Activated CD4-positive, alpha-beta memory T cell treated with anti-CD3 and anti-CD28 coated beads for 36 hours (primary cell): ENCODE results near the gene ZNF385D. TPM values are rescaled to one million over a fixed set of nuclear protein-coding genes. Genes with fewer than 3 reads are reported as not detected.
"Not testable (repeated sequence)": the region's sequence is repeated elsewhere in the genome, so short reads cannot be mapped to it uniquely, and the experiment has no call there.

Source experiments
- CTCF ChIA-PET: fragments of 350-600 bp; sonication (Branson Sonifier 250); formaldehyde crosslinking; loops from one replicate; lab custom pipeline; 2021; ENCODE audit warnings: antibody characterized with exemption, inconsistent platforms; lab: Charles Lee
- POLR2A ChIA-PET: fragments of 350-600 bp; sonication (Branson Sonifier 250); formaldehyde crosslinking; loops from one replicate; lab custom pipeline; 2021; ENCODE audit warnings: antibody characterized with exemption; lab: Charles Lee
- DNase-seq: peaks from one replicate; pipeline ENCODE4 v3.0.0-alpha.2; 2020
- H3K27ac Mint-ChIP-seq: one replicate; pipeline ENCODE4 v1.8.0; 2021; ENCODE audit warnings: mixed read lengths
- H3K27me3 Mint-ChIP-seq: one replicate; pipeline ENCODE4 v1.8.0; 2021; ENCODE audit warnings: mixed read lengths
- H3K36me3 Mint-ChIP-seq: one replicate; pipeline ENCODE4 v1.8.0; 2021; ENCODE audit warnings: mixed read lengths
- H3K4me1 Mint-ChIP-seq: one replicate; pipeline ENCODE4 v1.8.0; 2021; ENCODE audit warnings: low read depth, mixed read lengths
- H3K4me3 Mint-ChIP-seq: one replicate; pipeline ENCODE4 v1.8.0; 2021; ENCODE audit warnings: mild to moderate bottlenecking, mixed read lengths
- H3K9me3 Mint-ChIP-seq: one replicate; pipeline ENCODE4 v1.8.0; 2021; ENCODE audit warnings: mixed read lengths
- intact Hi-C: fragments of 100-400 bp; cut with micrococcal nuclease; formaldehyde crosslinking; loops from one replicate; pipeline ENCODE4 v1.15.1; 2023
- total RNA-seq, 2 experiments: library from RNA; stranded (reverse); gene quantifications; one replicate each; pipeline ENCODE4 v1.2.3, GENCODE V29; 2021

ZNF385D gene
- total RNA-seq, 2 experiments from 2014 or later, result not detected

DNA sequence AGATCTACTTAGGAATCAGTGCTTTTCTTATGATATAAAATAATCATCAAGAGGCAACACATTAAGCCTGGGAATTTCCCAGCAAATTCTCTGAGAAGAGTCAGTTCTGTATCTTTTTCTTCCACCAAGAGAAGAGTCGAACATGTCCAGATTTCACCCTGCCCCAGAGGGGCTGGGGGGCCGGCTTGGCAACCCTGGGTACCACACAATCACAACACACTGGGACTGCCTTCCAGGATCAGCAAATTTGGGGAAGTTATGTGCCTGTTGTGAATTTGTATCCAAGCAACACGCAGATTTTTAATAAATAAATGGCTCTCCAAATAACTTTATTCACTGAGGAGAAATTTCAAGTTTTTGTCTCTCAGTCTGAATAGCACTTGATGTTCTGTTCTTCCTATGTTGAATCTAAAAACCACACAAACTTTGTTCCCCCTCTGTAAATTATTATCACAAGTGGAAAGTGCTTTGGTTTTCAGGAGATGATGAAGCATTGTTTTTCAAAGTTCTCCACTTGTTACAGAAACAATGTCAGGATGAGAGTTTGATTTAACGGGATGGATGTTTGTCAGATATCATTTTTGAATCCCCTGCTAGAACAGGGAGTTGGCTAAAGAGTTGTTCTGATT, 357.2 kb downstream of the ZNF385D start:
- H3K4me3 Mint-ChIP-seq, result no peak overlapping the region
- DNase-seq, result no peak
- peaks cover 5% of the 10 kb centered on the region for H3K9me3 Mint-ChIP-seq
- H3K4me1 Mint-ChIP-seq, result no peaks in the 10 kb centered on the region
- POLR2A ChIA-PET, result no interaction called here
- CTCF ChIA-PET, result no interaction called here
- no peaks in the 10 kb centered on the region for H3K27me3 Mint-ChIP-seq
- no peaks in the 10 kb centered on the region for H3K36me3 Mint-ChIP-seq
- H3K27ac Mint-ChIP-seq, result no peak overlapping the region
- intact Hi-C loops, result no loop called here

DNA sequence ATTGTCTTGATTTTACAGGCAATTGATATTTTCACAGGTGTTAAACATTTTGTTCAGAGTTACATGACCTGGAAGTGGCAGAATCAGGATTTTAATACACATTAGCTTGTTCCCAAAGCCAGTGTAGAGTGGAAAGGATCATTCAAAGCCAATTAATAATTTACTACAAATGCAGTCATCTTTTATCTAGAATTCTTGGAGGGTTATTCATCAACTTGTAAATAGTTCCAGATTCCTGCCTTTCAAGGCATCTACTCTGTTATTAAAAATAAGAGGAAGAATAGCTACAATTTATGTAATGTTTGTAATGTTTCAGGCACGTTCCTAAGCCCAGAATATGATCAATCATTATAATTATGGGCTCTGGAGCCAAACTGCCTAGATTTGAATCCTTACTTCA, 358.5 kb downstream of the ZNF385D start:
- no peaks in the 10 kb centered on the region for H3K27me3 Mint-ChIP-seq
- POLR2A ChIA-PET, result no interaction called here
- no peaks in the 10 kb centered on the region for H3K4me1 Mint-ChIP-seq

DNA sequence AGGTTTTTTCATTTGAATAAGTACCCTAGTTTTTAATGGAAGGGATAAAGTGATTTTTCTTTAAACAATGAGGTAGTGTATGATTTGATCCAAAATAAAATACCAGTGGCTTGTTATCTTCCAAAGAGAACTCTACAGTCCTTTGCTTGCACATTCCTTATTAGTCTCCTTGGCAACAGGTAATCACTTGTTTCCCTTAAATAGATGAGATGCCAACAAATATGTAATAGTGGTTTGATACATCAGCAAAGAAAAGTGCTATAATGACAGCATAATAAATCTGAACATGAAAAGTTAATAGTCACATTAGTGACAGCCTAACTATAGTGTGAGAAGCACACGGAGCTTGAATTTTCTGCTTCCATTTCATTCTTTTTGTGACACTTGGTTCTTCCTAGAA, 360.2 kb downstream of the ZNF385D start:
- no peak for DNase-seq
- Mint-ChIP-seq H3K4me1 (no peaks in the 10 kb centered on the region), H3K4me3 (no peak overlapping the region), H3K36me3 (no peaks in the 10 kb centered on the region), H3K27me3 (no peaks in the 10 kb centered on the region), H3K9me3 (peaks cover 25% of the 10 kb centered on the region), H3K27ac (no peak overlapping the region)
- ChIA-PET CTCF (no interaction called here), POLR2A (no interaction called here)
- intact Hi-C loops, result no loop called here

More for the DNA sequence above, 358.5 kb downstream of the ZNF385D start:
- peaks cover 12% of the 10 kb centered on the region for H3K9me3 Mint-ChIP-seq
- H3K4me3 Mint-ChIP-seq, result no peak overlapping the region
- intact Hi-C loops, result no loop called here
- no peaks in the 10 kb centered on the region for H3K36me3 Mint-ChIP-seq
- H3K27ac Mint-ChIP-seq, result no peak overlapping the region
- DNase-seq, result no peak
- CTCF ChIA-PET, result no interaction called here

DNA sequence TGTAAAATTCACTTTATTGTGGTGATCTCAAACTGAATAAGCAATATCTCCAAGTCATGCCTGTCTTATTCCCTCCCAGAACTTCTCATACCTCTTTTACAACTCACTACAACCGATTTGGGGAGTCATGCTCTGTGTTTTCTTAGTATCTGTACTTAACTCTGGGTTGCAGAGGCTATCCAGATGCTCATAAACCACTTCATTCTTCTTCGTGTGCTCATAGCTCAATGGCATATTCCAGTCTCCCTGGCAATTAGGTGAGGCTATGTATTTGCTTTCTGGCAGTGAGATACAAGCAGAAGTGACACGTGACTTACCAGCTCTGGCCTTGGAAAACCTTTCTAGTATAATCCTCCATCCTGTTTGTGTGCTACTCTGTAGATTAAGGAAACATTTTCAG, 360.9 kb downstream of the ZNF385D start:
- Mint-ChIP-seq H3K36me3 (no peaks in the 10 kb centered on the region), H3K27me3 (no peaks in the 10 kb centered on the region), H3K27ac (no peak overlapping the region), H3K9me3 (peaks cover 31% of the 10 kb centered on the region), H3K4me1 (no peaks in the 10 kb centered on the region), H3K4me3 (no peak overlapping the region)
- intact Hi-C loops, result no loop called here
- no peak for DNase-seq
- CTCF ChIA-PET, result no interaction called here
- POLR2A ChIA-PET, result no interaction called here

DNA sequence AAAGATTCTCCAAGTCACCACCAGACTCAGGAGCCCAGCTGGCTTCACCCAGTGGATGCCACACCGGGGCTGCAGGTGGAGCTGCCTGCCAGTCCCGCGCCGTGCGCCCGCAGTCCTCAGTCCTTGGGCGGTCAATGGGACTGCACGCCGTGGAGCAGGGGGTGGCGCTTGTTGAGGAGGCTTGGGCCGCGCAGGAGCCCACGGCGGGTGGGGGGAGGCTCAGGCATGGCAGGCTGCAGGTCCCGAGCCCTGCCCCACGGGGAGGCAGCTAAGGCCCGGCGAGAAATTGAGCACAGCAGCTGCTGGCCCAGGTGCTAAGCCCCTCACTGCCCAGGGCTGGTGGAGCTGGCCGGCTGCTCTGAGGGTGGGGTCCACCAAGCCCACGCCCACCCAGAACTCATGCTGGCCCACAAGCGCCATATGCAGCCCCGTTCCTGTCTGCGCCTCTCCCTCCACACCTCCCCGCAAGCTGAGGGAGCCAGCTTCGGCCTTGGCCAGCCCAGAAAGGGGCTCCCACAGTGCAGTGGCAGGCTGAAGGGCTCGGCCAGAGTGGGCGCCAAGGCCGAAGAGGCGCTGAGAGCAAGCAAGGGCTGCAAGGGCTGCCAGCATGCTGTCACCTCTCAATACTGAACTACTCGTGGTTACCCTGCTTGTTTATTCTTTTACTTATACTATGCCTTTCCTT, 363.7 kb downstream of the ZNF385D start:
- H3K27ac Mint-ChIP-seq, POLR2A ChIA-PET, intact Hi-C loops, H3K27me3 Mint-ChIP-seq, H3K36me3 Mint-ChIP-seq, H3K4me3 Mint-ChIP-seq, CTCF ChIA-PET, H3K4me1 Mint-ChIP-seq, DNase-seq: not testable (repeated sequence)
- peaks cover 35% of the 10 kb centered on the region for H3K9me3 Mint-ChIP-seq

DNA sequence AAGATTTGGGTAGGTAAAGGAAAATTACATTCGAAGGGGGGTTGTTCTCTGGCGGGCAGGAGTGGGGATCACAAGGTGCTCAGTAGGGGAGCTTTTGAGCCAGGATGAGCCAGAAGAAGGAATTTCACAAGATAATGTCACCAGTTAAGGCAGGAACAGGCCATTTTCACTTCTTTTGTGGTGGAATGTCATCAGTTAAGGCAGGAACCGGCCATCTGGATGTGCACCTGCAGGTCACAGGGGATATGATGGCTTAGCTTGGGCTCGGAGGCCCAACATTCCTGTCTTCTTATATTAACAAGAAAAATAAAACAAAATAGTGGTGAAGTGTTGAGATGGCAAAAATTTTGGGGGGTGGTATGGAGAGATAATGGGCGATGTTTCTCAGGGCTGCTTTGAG, 373.0 kb downstream of the ZNF385D start:
- POLR2A ChIA-PET, intact Hi-C loops, CTCF ChIA-PET, DNase-seq, H3K36me3 Mint-ChIP-seq, H3K27ac Mint-ChIP-seq, H3K4me1 Mint-ChIP-seq, H3K4me3 Mint-ChIP-seq, H3K27me3 Mint-ChIP-seq: not testable (repeated sequence)
- H3K9me3 Mint-ChIP-seq, result peaks cover 10% of the 10 kb centered on the region

DNA sequence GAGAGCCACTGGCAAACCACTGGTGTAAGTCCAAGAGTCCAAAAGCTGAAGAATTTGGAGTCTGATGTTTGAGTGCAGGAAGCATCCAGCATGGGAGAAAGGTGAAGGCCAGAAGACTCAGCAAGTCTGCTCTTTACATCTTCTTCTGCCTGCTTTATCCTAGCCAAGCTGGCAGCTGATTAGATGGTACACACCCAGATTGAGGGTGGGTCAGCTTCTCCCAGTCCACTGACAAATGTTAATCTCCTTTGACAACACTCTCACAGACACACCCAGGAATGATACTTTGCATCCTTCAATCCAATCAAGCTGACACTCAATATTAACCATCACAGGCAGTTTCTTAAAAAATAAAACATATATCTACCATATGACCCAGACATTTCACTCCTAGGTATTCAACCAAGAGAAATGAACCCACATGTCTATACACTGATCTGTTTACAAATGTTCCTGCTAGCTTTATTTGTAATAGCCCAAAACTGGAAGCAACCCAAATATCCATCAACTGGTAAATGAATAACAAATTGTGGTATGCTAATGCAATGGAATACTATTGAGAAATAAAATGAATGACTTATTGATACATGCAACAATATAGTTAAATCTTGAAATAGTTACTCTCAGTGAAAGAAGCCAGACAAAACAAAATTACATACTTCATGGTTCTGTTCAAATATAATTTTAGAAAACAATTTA, 373.8 kb downstream of the ZNF385D start:
- Mint-ChIP-seq H3K9me3 (peaks cover 11% of the 10 kb centered on the region), H3K27ac (no peak overlapping the region), H3K36me3 (no peaks in the 10 kb centered on the region), H3K27me3 (no peaks in the 10 kb centered on the region), H3K4me1 (no peaks in the 10 kb centered on the region), H3K4me3 (no peak overlapping the region)
- ChIA-PET POLR2A (no interaction called here), CTCF (no interaction called here)
- no peak for DNase-seq
- intact Hi-C loops, result no loop called here

DNA sequence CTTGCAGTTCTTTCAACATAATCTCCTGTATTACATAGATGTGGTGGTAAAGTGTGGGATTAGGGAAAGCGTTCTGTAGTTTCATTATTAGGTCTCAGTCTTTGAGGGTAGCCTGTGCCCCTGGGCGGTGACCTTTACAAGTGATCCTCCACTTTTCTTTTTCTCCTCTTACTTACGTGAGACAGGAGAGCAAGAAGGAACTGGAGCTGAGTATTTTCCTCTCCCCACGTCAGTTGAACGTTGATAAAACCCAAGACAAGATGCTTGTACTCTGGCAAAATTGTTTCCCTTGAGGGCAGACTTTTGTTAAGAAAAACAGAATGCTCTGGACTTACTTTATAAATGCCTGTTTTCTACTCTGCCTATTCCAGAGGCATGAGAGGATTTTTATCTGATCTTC, 378.7 kb downstream of the ZNF385D start:
- no peaks in the 10 kb centered on the region for H3K4me1 Mint-ChIP-seq
- no peak overlapping the region for H3K4me3 Mint-ChIP-seq
- H3K27me3 Mint-ChIP-seq, result no peaks in the 10 kb centered on the region
- CTCF ChIA-PET, result no interaction called here
- no peaks in the 10 kb centered on the region for H3K36me3 Mint-ChIP-seq
- H3K9me3 Mint-ChIP-seq, result peaks cover 13% of the 10 kb centered on the region
- POLR2A ChIA-PET, result interaction anchor here (0.6 kb wide), 1 partner anchor 521 kb away, joined by 3 read pairs; no protein-coding TSS in a partner anchor
- DNase-seq, result no peak
- no peak overlapping the region for H3K27ac Mint-ChIP-seq
- intact Hi-C loops, result no loop called here
